ENCODE results near the gene GRIN3A. TPM values are rescaled to one million over a fixed set of nuclear protein-coding genes. Genes with fewer than 3 reads are reported as not detected.

The GRIN3A gene
- total and polyA plus RNA-seq, 2 of the 4 experiments (the other 2 are of a cell fraction), result not detected

- H3K27ac ChIP-seq (ENCODE audit: insufficient read depth, low read length), result no peak overlapping the region
- TF ChIP-seq ELK1 (IDR thresholded peaks at IDR 0.05; ENCODE audit: borderline replicate concordance, low read depth, low read length), result no peak
- TF ChIP-seq RAD21 (IDR thresholded peaks at IDR 0.05; ENCODE audit: low read length), result no peak
- no peak for TF ChIP-seq BHLHE40 (IDR thresholded peaks at IDR 0.05; ENCODE audit: low read depth, low read length)
- TF ChIP-seq MAFK (IDR thresholded peaks at IDR 0.05; ENCODE audit: low read depth, low read length), result no peak
- TF ChIP-seq USF2 (IDR thresholded peaks at IDR 0.05; ENCODE audit: low read depth, low read length), result no peak
- no peak for TF ChIP-seq MXI1 (IDR thresholded peaks at IDR 0.05; ENCODE audit: borderline replicate concordance, low read depth, low read length)
- TF ChIP-seq MAZ (IDR thresholded peaks at IDR 0.05; ENCODE audit: borderline replicate concordance, low read depth, low read length), result no peak
- TF ChIP-seq CHD1 (IDR thresholded peaks at IDR 0.05; ENCODE audit: low read depth, low read length), result no peak
- TF ChIP-seq POLR2A (IDR thresholded peaks at IDR 0.05; ENCODE audit: low read depth, low read length), result no peak
- no peak for TF ChIP-seq SMC3 (IDR thresholded peaks at IDR 0.05; ENCODE audit: low read depth, low read length)
- no peak for TF ChIP-seq CTCF (conservative IDR thresholded peaks at IDR 0.05; ENCODE audit: low read depth, low read length)
- TF ChIP-seq RFX5 (IDR thresholded peaks at IDR 0.05; ENCODE audit: low read depth, low read length), result no peak
- no peak for TF ChIP-seq NFE2L2 (IDR thresholded peaks at IDR 0.05; ENCODE audit: low read depth, low read length)
Observed at GRCh38 chr9:101586651-101587050, 151.8 kb downstream of the GRIN3A start.

More at GRCh38 chr9:101586651-101587050, 151.8 kb downstream of the GRIN3A start:
- H3K14ac ChIP-seq (replicated peaks; ENCODE audit: low read depth, low read length), result no peak overlapping the region
- H2AFZ ChIP-seq (replicated peaks; ENCODE audit: low read length, poor library complexity), result no peak overlapping the region
- H3K9me3 ChIP-seq (ENCODE audit: control insufficient read depth, insufficient read depth, low read length), result no peaks in the 10 kb centered on the region
- H2BK15ac ChIP-seq (ENCODE audit: low read depth, low read length), result no peak overlapping the region
- H3K79me1 ChIP-seq (ENCODE audit: low read depth in 1 of 2, low read length in 2 of 2), result no peaks in the 10 kb centered on the region
- H2BK5ac ChIP-seq (ENCODE audit: low read depth, low read length, poor library complexity, severe bottlenecking), result no peak overlapping the region
- no peak overlapping the region for H2AK5ac ChIP-seq (ENCODE audit: low read depth, low read length)
- no CpG with 5 or more reads among the region's 5 CpGs for whole genome bisulfite sequencing, 2 experiments (ENCODE audit: extremely low coverage in 2 of 2, insufficient read length in 1 of 2)
- no peak overlapping the region for H2BK20ac ChIP-seq (ENCODE audit: low read depth, low read length)
- no peaks in the 10 kb centered on the region for H3K36me3 ChIP-seq (ENCODE audit: control insufficient read depth, insufficient read depth, low read length)
- no peak overlapping the region for H3K9ac ChIP-seq (ENCODE audit: low read depth, low read length)
- no peak overlapping the region for H4K5ac ChIP-seq (ENCODE audit: low read depth, low read length)
- ChIA-PET CTCF (no interaction called here), POLR2A (ENCODE audit: unreplicated experiment) (no interaction called here)
- H3K9me1 ChIP-seq (ENCODE audit: insufficient read depth, low read length), result no peaks in the 10 kb centered on the region; the same call in 1 of the 2 replicates
- H3K4me2 ChIP-seq (ENCODE audit: low read depth, low read length), result no peak overlapping the region
- peaks cover 6% of the 10 kb centered on the region; the same call in 1 of the 2 replicates for H3K4me1 ChIP-seq (ENCODE audit: control insufficient read depth, insufficient read depth, low read length)
- H3K18ac ChIP-seq (ENCODE audit: low read depth, low read length), result no peak overlapping the region
- no peaks in the 10 kb centered on the region for H3K27me3 ChIP-seq (ENCODE audit: control insufficient read depth, insufficient read depth, low read length)
- H4K20me1 ChIP-seq (ENCODE audit: insufficient read depth, low read length), result no peaks in the 10 kb centered on the region
- no peak overlapping the region for H4K91ac ChIP-seq (ENCODE audit: insufficient read depth, low read depth, low read length)
- no peak overlapping the region for H2BK120ac ChIP-seq (ENCODE audit: low read depth, low read length)
- H3K23ac ChIP-seq (ENCODE audit: low read depth, low read length), result no peak overlapping the region
- ATAC-seq (ENCODE audit: low read depth), result no peak
- dilution Hi-C loops (cut with HindIII; ENCODE audit: low sequenced_read_pairs, unreplicated experiment), result no loop called here
- no peak overlapping the region for H3K56ac ChIP-seq (ENCODE audit: extremely low read depth, insufficient read depth, low read length)
- BruUV-seq (replicated peaks), result no TSS peak
- no peak overlapping the region for H3K4ac ChIP-seq (ENCODE audit: low read depth, low read length)
- in situ Hi-C loops (cut with MboI; ENCODE audit: low sequenced_read_pairs), result no loop called here
- no peak overlapping the region for H2AK9ac ChIP-seq (replicated peaks; ENCODE audit: low read depth, low read length, poor library complexity)
- intact Hi-C loops (cut with micrococcal nuclease), result no loop called here
- no peak overlapping the region for H4K8ac ChIP-seq (ENCODE audit: low read depth in 2 of 2, low read length in 2 of 2)
- H3K4me3 ChIP-seq (ENCODE audit: insufficient read depth, low read depth, low read length), result no peak overlapping the region
- DNase-seq, result no peak
